GM12878 (cell line): ENCODE measurements around the gene ST7. TPM values are rescaled to one million over a fixed set of nuclear protein-coding genes. Genes with fewer than 3 reads are reported as not detected.

Source experiments
- ATAC-seq: fragments of 200-7000 bp; cut with Tn5 transposase; 3 replicates; pipeline ENCODE4 v1.9.1; 2020; ENCODE audit warnings: mild to moderate bottlenecking, moderate library complexity
- BruUV-seq: library from RNA; stranded (reverse); fragments of 400-500 nt; replicated peaks from 2 replicates; lab custom pipeline; 2021; lab: Mats Ljungman, UMichigan
- CTCF ChIA-PET: fragments of 300-600 bp; sonication (Branson Sonifier 250); formaldehyde crosslinking; extraction: SDS; loops from one replicate; lab custom pipeline; 2021; ENCODE audit warnings: inconsistent platforms; lab: Yijun Ruan, JAX
- POLR2A ChIA-PET: fragments of 350-600 bp; formaldehyde crosslinking; extraction: SDS; loops from one replicate; lab custom pipeline; 2021; ENCODE audit warnings: inconsistent platforms; lab: Charles Lee
- RAD21 ChIA-PET: fragments of 300-600 bp; sonication (Branson Sonifier 250); formaldehyde crosslinking; loops from one replicate; lab custom pipeline; 2023; ENCODE audit warnings: antibody characterized with exemption; ENCODE audit not compliant: unreplicated experiment; lab: Charles Lee
- SMC1A ChIA-PET: fragments of 300-600 bp; sonication (Branson Sonifier 250); formaldehyde crosslinking; loops from one replicate; lab custom pipeline; 2023; ENCODE audit not compliant: unreplicated experiment, uncharacterized antibody; lab: Charles Lee
- DNase-seq: peaks from one replicate; pipeline ENCODE4 v3.0.0-alpha.2; 2011; ENCODE audit warnings: low read depth, low spot score
- FAIRE-seq: peaks from 3 replicates; lab custom pipeline; 2011; peaks lifted over from hg19 to GRCh38; lab: Jason Lieb, UNC
- H2AFZ ChIP-seq: 2 replicates; pipeline ENCODE4 v1.6.0; 2011; ENCODE audit warnings: low read depth, low read length, control low read depth; ENCODE audit not compliant: control insufficient read depth
- H3K27ac ChIP-seq: 2 replicates; pipeline ENCODE4 v1.5.1; 2011; ENCODE audit warnings: control low read depth; ENCODE audit not compliant: control insufficient read depth, insufficient read depth
- H3K27me3 ChIP-seq, 2 experiments: replicated peaks in 1 of 2; 2 replicates each; pipeline versions ENCODE4 v1.6.0 to v1.6.1; 2011; ENCODE audit warnings: low read length in 1 of 2; ENCODE audit not compliant: control insufficient read depth in 2 of 2, insufficient read depth in 2 of 2
- H3K36me3 ChIP-seq, 2 experiments: 2 replicates each; pipeline ENCODE4 v1.5.1; 2011; ENCODE audit warnings: low read length in 1 of 2; ENCODE audit not compliant: control insufficient read depth in 2 of 2, insufficient read depth in 2 of 2
- H3K4me1 ChIP-seq: 2 replicates; pipeline ENCODE4 v1.6.1; 2011; ENCODE audit warnings: mild to moderate bottlenecking, low read length, moderate library complexity, mixed read lengths; ENCODE audit not compliant: control insufficient read depth, insufficient read depth
- H3K4me2 ChIP-seq: 2 replicates; pipeline ENCODE4 v1.6.0; 2011; ENCODE audit warnings: control low read depth; ENCODE audit not compliant: control insufficient read depth, insufficient read depth
- H3K4me3 ChIP-seq: fragments of 200-600 bp; sonication (generic); 2 replicates; pipeline ENCODE4 v1.5.1; 2016
- H3K79me2 ChIP-seq: 2 replicates; pipeline ENCODE4 v1.6.0; 2011; ENCODE audit warnings: low read length; ENCODE audit not compliant: control insufficient read depth, insufficient read depth
- H3K9ac ChIP-seq: 2 replicates; pipeline ENCODE4 v1.8.0; 2011; ENCODE audit warnings: low read length, control low read depth, mixed read lengths; ENCODE audit not compliant: control insufficient read depth, insufficient read depth
- H3K9me3 ChIP-seq: replicated peaks from 3 replicates; pipeline ENCODE4 v1.5.1; 2011; ENCODE audit warnings: mild to moderate bottlenecking, low read length; ENCODE audit not compliant: control insufficient read depth, insufficient read depth
- H4K20me1 ChIP-seq: 2 replicates; pipeline ENCODE4 v1.6.0; 2011; ENCODE audit not compliant: control insufficient read depth, insufficient read depth
- CHD1 ChIP-seq: IDR thresholded peaks from 2 replicates; pipeline ENCODE4 v1.6.1; 2012; ENCODE audit warnings: low read depth, low read length, improper control_type of control experiment
- FOXM1 ChIP-seq: IDR thresholded peaks from 2 replicates; pipeline ENCODE4 v1.6.1; 2012; ENCODE audit warnings: low read depth, mild to moderate bottlenecking, inconsistent platforms, low read length, moderate library complexity
- RB1 ChIP-seq: fragments of 450-650 bp; formaldehyde crosslinking; IDR thresholded peaks from 2 replicates; pipeline ENCODE4 v1.6.1; 2017; ENCODE audit warnings: mild to moderate bottlenecking, borderline replicate concordance
- RELA ChIP-seq: fragments of 450-650 bp; IDR thresholded peaks from 2 replicates; pipeline ENCODE4 v1.8.0; 2014; ENCODE audit warnings: borderline replicate concordance; ENCODE audit not compliant: partially characterized antibody
- ZSCAN29 ChIP-seq: fragments of 450-650 bp; IDR thresholded peaks from 2 replicates; pipeline ENCODE4 v1.6.1; 2017; ENCODE audit warnings: mild to moderate bottlenecking, moderate library complexity
- ZZZ3 ChIP-seq: IDR thresholded peaks from 2 replicates; pipeline ENCODE4 v1.6.1; 2011; ENCODE audit warnings: low read depth; ENCODE audit not compliant: control insufficient read depth, insufficient read length
- WGBS: methylation state at CpG from one replicate; pipeline ENCODE4 v1.1.6; 2016; ENCODE audit warnings: low lambda C conversion rate; ENCODE audit not compliant: insufficient replicate concordance, insufficient coverage; ENCODE audit errors: missing lambda C conversion rate; 5-methylcytosine and 5-hydroxymethylcytosine counted together
- in situ Hi-C: fragments of 300-500 bp; cut with MboI; formaldehyde crosslinking; loops from 9 replicates; pipeline ENCODE4 v1.14.3; 2018; ENCODE audit warnings: mixed read lengths
- intact Hi-C: fragments of 100-400 bp; cut with micrococcal nuclease; formaldehyde crosslinking; loops from one replicate; pipeline ENCODE4 v1.14.2; 2022; ENCODE audit not compliant: unreplicated experiment
- polyA plus RNA-seq, 11 experiments: library from polyadenylated mRNA; depleted of rRNA in 4 of 11; unstranded in 6 of 11; stranded (reverse) in 5 of 11; fragments of >200 nt; fragmentation: Nextera tagmentation in 4 of 11; fragmentation: Illumina TruSeq in 1 of 11; extraction: Ambion mirVana in 4 of 11; extraction: Trizol in 1 of 11; gene quantifications; 1 replicate in 1 of 11; 2 replicates in 10 of 11; pipeline versions ENCODE4 v1.2.1 to v1.2.3, GENCODE V29; 2011 to 2016; ENCODE audit warnings: inconsistent platforms in 2 of 11, missing spikeins in 2 of 11, low read depth in 1 of 11
- total RNA-seq, 4 experiments: library from RNA; depleted of rRNA in 3 of 4; stranded (reverse); fragments of >200 nt in 3 of 4; fragmentation: Illumina TruSeq in 1 of 4; extraction: Trizol in 1 of 4; gene quantifications; 2 replicates each; pipeline versions ENCODE4 v1.2.1 to v1.2.3, GENCODE V29; 2013 to 2021
- TF ChIP-seq, protein P1 (sequence below): IDR thresholded peaks from 2 replicates; pipeline ENCODE4 v1.6.1; 2012; ENCODE audit warnings: low read depth, low read length, improper control_type of control experiment
- TF ChIP-seq, protein P2 (sequence below): fragments of 450-650 bp; IDR thresholded peaks from 2 replicates; pipeline ENCODE4 v1.6.1; 2017; ENCODE audit warnings: borderline replicate concordance

Gene ST7
- total and polyA plus RNA-seq, 10 of the 15 experiments (the other 5 are each of a cell fraction or from before 2014, with no cell fraction given) = 27.7 to 76.4 (median 53.6) TPM

DNA sequence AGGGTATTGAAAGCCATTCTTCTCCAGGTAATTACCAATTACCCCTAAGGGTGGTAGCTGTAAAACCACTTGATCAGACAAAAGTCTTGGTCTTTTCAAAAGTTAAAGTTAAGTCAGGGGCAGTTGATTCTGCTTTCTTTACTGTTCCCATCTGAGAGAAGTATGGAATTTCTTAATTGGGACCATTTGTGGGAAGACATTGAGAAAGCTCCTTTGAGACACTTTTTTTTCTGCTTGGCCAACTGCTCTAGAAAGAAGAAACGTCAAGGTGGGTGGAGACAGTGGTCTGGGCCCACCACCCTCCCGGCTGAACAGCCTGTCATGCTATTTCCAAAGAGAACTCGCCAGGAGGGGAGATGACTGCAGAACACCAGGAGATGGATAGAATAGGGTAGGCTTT is 324.3 kb downstream of the ST7 start:
- intact Hi-C loops (no loop called here), in situ Hi-C loops (no loop called here)
- Histone ChIP-seq H3K4me1 (no peaks in the 10 kb centered on the region), H3K9me3 (no peaks in the 10 kb centered on the region), H3K36me3 (no peaks in the 10 kb centered on the region), H3K27me3 (no peaks in the 10 kb centered on the region; a peak in 1 of 4 replicates), H3K27ac (no peak overlapping the region), H4K20me1 (no peaks in the 10 kb centered on the region), H3K4me2 (no peak overlapping the region), H3K79me2 (no peaks in the 10 kb centered on the region), H3K4me3 (no peak overlapping the region), H3K9ac (no peak overlapping the region), H2AFZ (no peak overlapping the region)
- no TSS peak for BruUV-seq
- ATAC-seq (no peak), FAIRE-seq (no peak), DNase-seq (no peak)
- ChIA-PET POLR2A (no interaction called here), RAD21 (interaction anchor here (0.9 kb wide), 1 partner anchor 68 kb away, joined by 3 read pairs; no protein-coding TSS in a partner anchor), SMC1A (interaction anchor here (1.8 kb wide), 1 partner anchor 12 kb away, joined by 5 read pairs; no protein-coding TSS in a partner anchor), CTCF (no interaction called here)
- 62% methylated on average over 3 of the region's 3 CpGs for WGBS
- TF ChIP-seq ZSCAN29 (no peak), CHD1 (no peak), ZZZ3 (no peak), FOXM1 (no peak), RELA (no peak), RB1 (no peak)
- TF ChIP-seq, protein P1, sequence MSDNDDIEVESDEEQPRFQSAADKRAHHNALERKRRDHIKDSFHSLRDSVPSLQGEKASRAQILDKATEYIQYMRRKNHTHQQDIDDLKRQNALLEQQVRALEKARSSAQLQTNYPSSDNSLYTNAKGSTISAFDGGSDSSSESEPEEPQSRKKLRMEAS = no peak
- TF ChIP-seq, protein P2, sequence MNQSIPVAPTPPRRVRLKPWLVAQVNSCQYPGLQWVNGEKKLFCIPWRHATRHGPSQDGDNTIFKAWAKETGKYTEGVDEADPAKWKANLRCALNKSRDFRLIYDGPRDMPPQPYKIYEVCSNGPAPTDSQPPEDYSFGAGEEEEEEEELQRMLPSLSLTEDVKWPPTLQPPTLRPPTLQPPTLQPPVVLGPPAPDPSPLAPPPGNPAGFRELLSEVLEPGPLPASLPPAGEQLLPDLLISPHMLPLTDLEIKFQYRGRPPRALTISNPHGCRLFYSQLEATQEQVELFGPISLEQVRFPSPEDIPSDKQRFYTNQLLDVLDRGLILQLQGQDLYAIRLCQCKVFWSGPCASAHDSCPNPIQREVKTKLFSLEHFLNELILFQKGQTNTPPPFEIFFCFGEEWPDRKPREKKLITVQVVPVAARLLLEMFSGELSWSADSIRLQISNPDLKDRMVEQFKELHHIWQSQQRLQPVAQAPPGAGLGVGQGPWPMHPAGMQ = no peak
